Measurements from ENCODE around the gene FLRT2.

The FLRT2 gene

GRCh38 chr14:85618390-85618789, 88.4 kb downstream of the FLRT2 start:
- no peaks in the 10 kb centered on the region for H3K4me1 Mint-ChIP-seq
- H3K27ac Mint-ChIP-seq, result no peak overlapping the region
- H3K4me3 Mint-ChIP-seq, result no peak overlapping the region
- H3K27me3 Mint-ChIP-seq, result no peaks in the 10 kb centered on the region
- H3K36me3 Mint-ChIP-seq, result no peaks in the 10 kb centered on the region
- H3K9me3 Mint-ChIP-seq, result no peaks in the 10 kb centered on the region
- ATAC-seq, result no peak

GRCh38 chr14:85618978-85619377, 89.0 kb downstream of the FLRT2 start:
- Mint-ChIP-seq H3K4me3 (no peak overlapping the region), H3K27me3 (no peaks in the 10 kb centered on the region), H3K36me3 (no peaks in the 10 kb centered on the region), H3K4me1 (no peaks in the 10 kb centered on the region), H3K27ac (no peak overlapping the region), H3K9me3 (no peaks in the 10 kb centered on the region)
- ATAC-seq, result no peak

GRCh38 chr14:85619851-85620250, 89.9 kb downstream of the FLRT2 start:
- H3K9me3 Mint-ChIP-seq, result no peaks in the 10 kb centered on the region
- no peak overlapping the region for H3K27ac Mint-ChIP-seq
- H3K4me3 Mint-ChIP-seq, result no peak overlapping the region
- no peaks in the 10 kb centered on the region for H3K27me3 Mint-ChIP-seq
- ATAC-seq, result no peak
- H3K4me1 Mint-ChIP-seq, result no peaks in the 10 kb centered on the region
- no peaks in the 10 kb centered on the region for H3K36me3 Mint-ChIP-seq

DNA sequence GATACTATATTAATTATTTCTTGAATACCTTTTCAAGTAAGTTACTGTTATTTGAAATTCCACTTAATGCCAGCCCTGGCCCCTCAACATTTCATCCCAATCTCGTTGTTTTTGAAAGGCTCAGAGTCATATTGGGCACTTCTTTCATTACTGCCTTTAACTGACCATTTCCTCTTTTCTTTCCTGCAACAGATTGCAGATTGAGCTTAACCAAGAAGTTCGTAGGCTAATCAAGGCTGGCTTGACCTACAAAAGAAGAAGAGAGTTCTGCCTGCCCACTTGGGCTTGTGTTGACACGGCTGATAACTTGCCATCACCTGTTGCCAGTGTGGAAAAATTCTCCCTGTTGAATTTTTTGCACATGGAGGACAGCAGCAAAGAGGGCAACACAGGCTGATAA, 91.0 kb downstream of the FLRT2 start:
- Mint-ChIP-seq H3K27me3 (no peaks in the 10 kb centered on the region), H3K4me3 (no peak overlapping the region), H3K27ac (no peak overlapping the region), H3K9me3 (no peaks in the 10 kb centered on the region), H3K36me3 (no peaks in the 10 kb centered on the region), H3K4me1 (no peaks in the 10 kb centered on the region)
- ATAC-seq, result no peak

- Mint-ChIP-seq H3K27me3 (no peaks in the 10 kb centered on the region), H3K4me1 (no peaks in the 10 kb centered on the region), H3K36me3 (no peaks in the 10 kb centered on the region), H3K27ac (no peak overlapping the region), H3K4me3 (no peak overlapping the region), H3K9me3 (no peaks in the 10 kb centered on the region)
- no peak for ATAC-seq
These were observed 92.2 kb downstream of the FLRT2 start for GRCh38 chr14:85622106-85622505.

DNA sequence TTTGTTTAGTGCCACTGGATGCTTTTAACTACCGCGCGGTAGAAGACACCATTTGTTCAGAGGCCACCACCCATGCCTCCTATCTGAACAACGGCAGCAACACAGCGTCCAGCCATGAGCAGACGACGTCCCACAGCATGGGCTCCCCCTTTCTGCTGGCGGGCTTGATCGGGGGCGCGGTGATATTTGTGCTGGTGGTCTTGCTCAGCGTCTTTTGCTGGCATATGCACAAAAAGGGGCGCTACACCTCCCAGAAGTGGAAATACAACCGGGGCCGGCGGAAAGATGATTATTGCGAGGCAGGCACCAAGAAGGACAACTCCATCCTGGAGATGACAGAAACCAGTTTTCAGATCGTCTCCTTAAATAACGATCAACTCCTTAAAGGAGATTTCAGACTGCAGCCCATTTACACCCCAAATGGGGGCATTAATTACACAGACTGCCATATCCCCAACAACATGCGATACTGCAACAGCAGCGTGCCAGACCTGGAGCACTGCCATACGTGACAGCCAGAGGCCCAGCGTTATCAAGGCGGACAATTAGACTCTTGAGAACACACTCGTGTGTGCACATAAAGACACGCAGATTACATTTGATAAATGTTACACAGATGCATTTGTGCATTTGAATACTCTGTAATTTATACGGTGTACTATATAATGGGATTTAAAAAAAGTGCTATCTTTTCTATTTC, 93.2 kb downstream of the FLRT2 start:
- Mint-ChIP-seq H3K4me3 (no peak overlapping the region), H3K27ac (no peak overlapping the region), H3K36me3 (no peaks in the 10 kb centered on the region), H3K4me1 (no peaks in the 10 kb centered on the region), H3K9me3 (no peaks in the 10 kb centered on the region), H3K27me3 (no peaks in the 10 kb centered on the region)
- ATAC-seq, result no peak

- no peak overlapping the region for H3K27ac Mint-ChIP-seq
- H3K9me3 Mint-ChIP-seq, result no peaks in the 10 kb centered on the region
- H3K4me3 Mint-ChIP-seq, result no peak overlapping the region
- H3K4me1 Mint-ChIP-seq, result no peaks in the 10 kb centered on the region
- H3K36me3 Mint-ChIP-seq, result no peaks in the 10 kb centered on the region
- H3K27me3 Mint-ChIP-seq, result no peaks in the 10 kb centered on the region
- ATAC-seq, result no peak
These were observed 96.1 kb downstream of the FLRT2 start for GRCh38 chr14:85625925-85626585.

DNA sequence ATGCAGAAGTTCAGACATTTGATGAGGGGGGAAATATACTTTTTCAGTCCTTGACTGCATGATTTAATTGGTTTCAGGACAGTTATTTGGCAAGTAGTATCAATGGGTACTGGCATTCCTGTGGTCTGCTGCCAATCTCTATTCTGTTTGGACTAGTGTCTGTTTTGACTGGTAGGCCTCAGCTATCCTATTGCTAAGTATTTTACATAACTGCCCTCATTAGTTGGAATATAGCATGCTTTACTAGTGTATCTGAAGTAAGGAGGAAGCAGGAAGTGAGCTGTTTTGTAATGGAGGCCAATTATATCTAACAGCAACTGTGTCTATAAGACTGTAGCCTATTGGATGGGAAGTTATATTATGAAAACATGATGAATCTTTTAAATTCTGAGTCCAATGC, 104.3 kb downstream of the FLRT2 start:
- no peaks in the 10 kb centered on the region for H3K9me3 Mint-ChIP-seq
- H3K4me3 Mint-ChIP-seq, result no peak overlapping the region
- H3K4me1 Mint-ChIP-seq, result no peaks in the 10 kb centered on the region
- H3K27me3 Mint-ChIP-seq, result no peaks in the 10 kb centered on the region
- H3K27ac Mint-ChIP-seq, result no peak overlapping the region
- no peak for ATAC-seq
- no peaks in the 10 kb centered on the region for H3K36me3 Mint-ChIP-seq

DNA sequence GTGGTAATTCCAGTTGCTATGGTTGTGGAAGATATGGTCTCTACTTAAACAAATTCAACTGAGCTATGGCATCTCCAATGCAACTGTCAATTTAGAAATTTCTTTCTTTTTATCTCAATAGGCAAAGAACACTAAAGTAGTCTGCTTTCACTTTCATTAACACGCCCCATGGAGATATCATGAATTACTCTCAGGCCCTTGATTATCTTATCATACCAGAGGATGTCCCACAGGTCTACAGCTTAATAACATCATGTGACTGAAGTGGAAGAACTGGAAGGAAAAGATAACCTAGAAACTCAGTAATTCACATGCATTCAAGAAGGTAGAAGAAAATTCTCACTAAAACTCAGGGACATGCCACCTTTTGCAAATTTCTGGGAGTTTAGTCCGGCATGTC, 114.3 kb downstream of the FLRT2 start:
- no peaks in the 10 kb centered on the region for H3K27me3 Mint-ChIP-seq
- H3K4me3 Mint-ChIP-seq, result no peak overlapping the region
- H3K36me3 Mint-ChIP-seq, result no peaks in the 10 kb centered on the region
- no peak for ATAC-seq
- no peaks in the 10 kb centered on the region for H3K4me1 Mint-ChIP-seq
- H3K9me3 Mint-ChIP-seq, result peaks cover 4% of the 10 kb centered on the region
- H3K27ac Mint-ChIP-seq, result no peak overlapping the region

- ATAC-seq, result no peak
These were observed 123.1 kb downstream of the FLRT2 start for GRCh38 chr14:85653029-85653428.

GRCh38 chr14:85660243-85660922, 130.4 kb downstream of the FLRT2 start:
- H3K9me3 Mint-ChIP-seq, result no peaks in the 10 kb centered on the region
- no peak overlapping the region for H3K4me3 Mint-ChIP-seq
- H3K36me3 Mint-ChIP-seq, result no peaks in the 10 kb centered on the region

More at GRCh38 chr14:85653029-85653428, 123.1 kb downstream of the FLRT2 start:
- Mint-ChIP-seq H3K27ac (no peak overlapping the region), H3K9me3 (no peaks in the 10 kb centered on the region), H3K36me3 (no peaks in the 10 kb centered on the region), H3K4me1 (no peaks in the 10 kb centered on the region), H3K27me3 (no peaks in the 10 kb centered on the region), H3K4me3 (no peak overlapping the region)

DNA sequence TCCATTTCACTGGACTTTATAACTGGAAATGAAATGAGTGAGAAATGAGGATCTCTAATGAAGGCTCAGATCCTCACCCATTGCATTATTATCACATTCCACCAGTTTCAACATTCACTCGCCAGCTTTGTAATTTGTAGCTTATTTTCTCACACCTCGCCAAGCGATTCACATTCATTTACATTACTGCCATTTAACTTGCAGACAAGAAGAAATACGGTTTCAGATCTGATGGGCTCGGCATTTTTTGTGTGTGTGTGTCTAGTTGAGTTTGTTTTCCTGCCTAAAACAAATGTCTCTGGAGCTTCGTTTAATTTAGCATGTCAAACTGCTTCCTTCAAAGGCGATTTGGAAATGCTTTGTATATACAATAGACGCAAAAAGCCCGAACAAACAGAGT, 132.2 kb downstream of the FLRT2 start:
- H3K9me3 Mint-ChIP-seq, result no peaks in the 10 kb centered on the region
- no peak overlapping the region for H3K27ac Mint-ChIP-seq
- no peaks in the 10 kb centered on the region for H3K27me3 Mint-ChIP-seq
- no peak overlapping the region for H3K4me3 Mint-ChIP-seq
- H3K36me3 Mint-ChIP-seq, result no peaks in the 10 kb centered on the region
- no peaks in the 10 kb centered on the region for H3K4me1 Mint-ChIP-seq
- no peak for ATAC-seq

More at GRCh38 chr14:85660243-85660922, 130.4 kb downstream of the FLRT2 start:
- Mint-ChIP-seq H3K27me3 (no peaks in the 10 kb centered on the region), H3K27ac (no peak overlapping the region), H3K4me1 (no peaks in the 10 kb centered on the region)
- no peak for ATAC-seq

DNA sequence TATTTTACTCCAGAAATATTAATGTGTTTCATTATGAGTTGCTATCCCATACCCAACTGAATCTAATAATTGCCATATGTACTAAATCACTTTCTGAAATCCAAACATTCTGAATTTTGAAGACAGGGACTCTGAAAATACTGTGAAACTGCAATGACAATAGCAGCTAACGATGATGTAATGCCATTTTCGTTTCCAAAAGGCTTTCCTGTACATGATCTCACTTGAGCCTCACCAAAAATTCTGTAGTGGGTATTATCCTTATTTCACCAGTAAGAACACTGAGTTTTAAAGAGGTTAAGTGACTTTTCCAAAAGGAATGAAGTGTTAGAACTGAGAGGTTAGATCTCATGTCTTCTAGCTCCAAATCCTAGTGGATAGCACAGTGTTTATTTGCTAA, 133.3 kb downstream of the FLRT2 start:
- Mint-ChIP-seq H3K27ac (no peak overlapping the region), H3K9me3 (no peaks in the 10 kb centered on the region), H3K36me3 (no peaks in the 10 kb centered on the region), H3K4me1 (no peaks in the 10 kb centered on the region), H3K4me3 (no peak overlapping the region), H3K27me3 (no peaks in the 10 kb centered on the region)
- ATAC-seq, result no peak

DNA sequence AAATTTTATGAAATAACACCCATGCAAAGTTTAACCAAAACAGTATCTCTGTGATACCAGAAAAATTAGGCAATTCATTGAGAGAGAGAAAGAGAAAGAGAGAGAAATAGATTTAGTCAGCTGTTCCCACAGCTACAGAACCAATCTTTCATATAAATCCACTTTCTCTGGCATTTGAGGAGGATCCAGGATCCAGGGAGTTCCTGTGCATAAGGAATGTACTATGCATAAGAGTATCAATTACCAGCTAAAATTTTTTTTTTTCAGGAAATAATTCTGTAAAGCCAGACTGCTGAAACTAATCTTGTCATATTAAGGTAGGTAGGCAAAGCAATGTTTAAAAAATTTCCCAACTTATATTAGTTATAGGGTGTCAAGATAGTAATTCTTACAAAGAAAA, 133.7 kb downstream of the FLRT2 start:
- Mint-ChIP-seq H3K4me1 (no peaks in the 10 kb centered on the region), H3K9me3 (no peaks in the 10 kb centered on the region), H3K27me3 (no peaks in the 10 kb centered on the region), H3K36me3 (no peaks in the 10 kb centered on the region), H3K27ac (no peak overlapping the region), H3K4me3 (no peak overlapping the region)
- no peak for ATAC-seq

DNA sequence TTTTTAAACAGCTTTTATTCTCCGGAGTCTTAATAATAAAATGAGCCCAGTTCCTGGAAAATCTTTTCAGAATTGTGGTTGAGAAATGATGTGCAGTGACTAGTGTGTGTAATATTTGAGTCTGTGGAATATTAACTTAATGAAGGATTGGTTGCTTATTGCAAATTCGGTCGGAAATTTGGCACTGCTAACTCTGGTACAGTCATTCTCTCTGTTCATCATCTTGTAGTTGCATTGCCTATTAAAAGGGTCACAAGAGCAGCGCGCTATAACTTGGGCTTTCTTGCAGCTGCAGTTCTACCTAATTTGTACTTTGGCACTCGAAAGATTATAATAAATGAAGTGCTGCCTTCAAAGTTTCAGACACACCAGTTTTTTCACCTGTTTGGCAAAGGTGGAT, 146.0 kb downstream of the FLRT2 start:
- no peaks in the 10 kb centered on the region for H3K27me3 Mint-ChIP-seq
- H3K4me3 Mint-ChIP-seq, result no peak overlapping the region
- H3K4me1 Mint-ChIP-seq, result no peaks in the 10 kb centered on the region
- H3K9me3 Mint-ChIP-seq, result no peaks in the 10 kb centered on the region
- no peaks in the 10 kb centered on the region for H3K36me3 Mint-ChIP-seq
- no peak for ATAC-seq
- no peak overlapping the region for H3K27ac Mint-ChIP-seq

- no peaks in the 10 kb centered on the region for H3K27me3 Mint-ChIP-seq
- H3K4me3 Mint-ChIP-seq, result no peak overlapping the region
- no peaks in the 10 kb centered on the region for H3K36me3 Mint-ChIP-seq
These were observed 157.0 kb downstream of the FLRT2 start for GRCh38 chr14:85686908-85687307.

More at GRCh38 chr14:85686908-85687307, 157.0 kb downstream of the FLRT2 start:
- no peak overlapping the region for H3K27ac Mint-ChIP-seq
- H3K9me3 Mint-ChIP-seq, result peaks cover 3% of the 10 kb centered on the region
- no peaks in the 10 kb centered on the region for H3K4me1 Mint-ChIP-seq
- no peak for ATAC-seq
